ENCODE results near the gene SAMD1.

- no peak for TF ChIP-seq POLR2AphosphoS5 (IDR thresholded peaks at IDR 0.05)
- TF ChIP-seq CTCF (IDR thresholded peaks at IDR 0.05): no peak
These were observed 7.1 kb upstream of the SAMD1 start for GRCh38 chr19:14097532-14098151.

All from breast epithelium (tissue), 3 donors.